ENCODE results near the gene TTC7B. TPM values are rescaled to one million over a fixed set of nuclear protein-coding genes. Genes with fewer than 3 reads are reported as not detected.
"Not testable (repeated sequence)": the region's sequence is repeated elsewhere in the genome, so short reads cannot be mapped to it uniquely, and the experiment has no call there.

The TTC7B gene
- polyA plus RNA-seq, 1 donor = 43.7 TPM

GRCh38 chr14:90541076-90541634 lies 275.1 kb downstream of the TTC7B start:
- no peak for DNase-seq

DNA sequence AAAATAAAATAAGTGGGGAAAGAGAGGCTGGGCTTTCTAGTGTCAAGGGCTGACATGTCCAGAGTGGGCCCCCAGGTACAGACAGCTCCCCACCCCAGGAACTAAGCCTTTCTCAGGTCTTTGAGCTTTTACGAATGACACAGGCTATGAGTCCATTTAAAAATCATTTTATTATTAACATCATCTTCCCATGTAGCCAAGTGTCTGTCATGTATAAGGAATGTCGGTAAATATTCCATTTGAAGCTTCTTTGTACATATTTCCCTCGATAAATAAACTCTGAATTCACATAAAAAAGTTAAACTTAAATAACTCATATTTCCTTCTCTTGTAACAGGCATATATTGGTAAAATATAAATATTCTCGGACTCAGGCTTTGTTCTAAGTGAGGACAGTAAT lies 275.8 kb downstream of the TTC7B start:
- no peak for DNase-seq

GRCh38 chr14:90539996-90540395 lies 276.2 kb downstream of the TTC7B start:
- no peak for DNase-seq

- DNase-seq = no peak
Measured at GRCh38 chr14:90539496-90539775, 276.8 kb downstream of the TTC7B start.

DNA sequence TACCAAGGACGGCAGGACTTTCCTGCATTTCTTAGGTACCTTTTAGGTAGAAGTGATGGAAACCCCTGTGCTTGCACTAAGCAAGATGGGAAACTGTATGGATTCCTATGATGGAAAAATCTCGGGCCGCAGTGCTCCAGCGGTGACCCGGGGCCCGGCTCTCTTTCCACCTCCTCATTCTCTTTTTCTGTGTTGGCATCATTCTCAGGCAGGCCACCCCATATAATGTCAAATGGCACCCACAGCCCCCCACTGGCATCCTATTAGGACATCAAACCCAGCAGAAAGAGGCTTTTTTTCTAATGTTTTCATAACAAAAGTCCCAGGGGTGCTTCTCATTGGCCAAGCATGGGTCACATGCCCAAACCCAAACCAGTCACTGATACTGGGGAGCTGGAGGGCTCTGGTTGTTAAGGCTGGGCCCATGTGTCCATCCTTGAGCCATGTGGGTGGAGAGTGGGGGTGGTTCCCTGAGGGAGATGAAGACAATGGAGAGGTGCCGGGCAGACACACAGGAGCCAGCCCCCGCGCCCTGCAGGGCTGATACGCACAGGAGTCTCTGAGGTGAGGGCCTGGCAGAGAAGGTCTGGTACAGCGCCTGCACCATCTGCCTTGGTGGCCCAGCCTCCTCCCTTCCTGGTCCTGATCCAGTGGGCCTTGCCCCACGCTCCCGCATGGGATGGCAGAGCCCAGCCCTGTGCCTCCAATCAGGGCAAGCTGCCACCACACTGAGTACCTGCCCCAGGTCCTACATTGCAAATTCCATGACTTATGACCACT lies 277.3 kb downstream of the TTC7B start:
- no peak for DNase-seq

DNA sequence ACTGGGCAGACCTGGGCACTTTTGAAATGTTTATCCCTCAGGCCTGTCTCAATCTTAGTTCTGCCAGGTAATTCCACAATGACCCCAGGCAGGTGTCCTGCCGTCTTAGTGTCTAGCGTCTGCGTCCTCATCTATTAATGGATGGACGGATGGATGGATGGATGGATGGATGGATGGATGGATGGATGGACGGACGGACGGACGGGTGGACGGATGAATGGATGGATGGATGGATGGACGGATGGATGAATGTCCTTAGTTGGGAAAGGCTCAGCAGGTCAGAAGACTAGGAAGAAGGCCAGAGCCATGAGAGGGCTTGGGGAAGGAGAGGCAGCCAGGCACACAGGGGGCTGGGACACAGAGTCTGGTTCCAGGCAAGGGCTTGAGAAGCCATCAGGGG lies 278.1 kb downstream of the TTC7B start:
- no peak for DNase-seq

GRCh38 chr14:90536511-90537191 lies 279.6 kb downstream of the TTC7B start:
- no peak for DNase-seq

GRCh38 chr14:90536092-90536491 lies 280.1 kb downstream of the TTC7B start:
- peak; percentile 26 for DNase-seq

DNA sequence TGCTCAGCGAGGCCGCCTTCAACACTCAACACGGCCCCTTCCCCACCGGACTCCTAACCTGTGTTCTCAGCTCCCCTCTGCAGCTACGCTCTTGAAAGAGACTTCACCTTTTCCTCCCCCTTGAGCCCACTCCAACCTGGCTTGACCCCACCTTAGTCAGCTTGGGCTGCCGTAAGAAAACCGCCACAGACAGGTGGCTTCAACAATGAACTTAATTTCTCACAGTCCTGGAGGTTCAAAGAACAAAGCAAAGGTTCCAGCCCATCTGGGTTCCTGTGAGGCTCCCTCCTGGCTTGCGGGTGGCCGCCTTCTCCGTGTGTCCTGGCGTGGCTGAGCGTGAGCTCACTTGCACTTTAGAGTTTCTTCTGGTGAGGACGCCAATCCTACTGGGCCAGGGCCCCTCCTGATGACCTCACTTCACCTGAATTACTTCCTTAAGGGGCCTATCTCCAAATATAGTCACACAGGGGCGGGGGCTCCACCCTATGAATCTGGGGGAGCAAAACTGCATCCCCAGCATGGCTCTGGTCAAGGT lies 280.6 kb downstream of the TTC7B start:
- DNase-seq = no peak

GRCh38 chr14:90534838-90535555 lies 281.2 kb downstream of the TTC7B start:
- DNase-seq = no peak

GRCh38 chr14:90534091-90534837 lies 282.0 kb downstream of the TTC7B start:
- no peak for DNase-seq

GRCh38 chr14:90533591-90534021 lies 282.6 kb downstream of the TTC7B start:
- no peak for DNase-seq

DNA sequence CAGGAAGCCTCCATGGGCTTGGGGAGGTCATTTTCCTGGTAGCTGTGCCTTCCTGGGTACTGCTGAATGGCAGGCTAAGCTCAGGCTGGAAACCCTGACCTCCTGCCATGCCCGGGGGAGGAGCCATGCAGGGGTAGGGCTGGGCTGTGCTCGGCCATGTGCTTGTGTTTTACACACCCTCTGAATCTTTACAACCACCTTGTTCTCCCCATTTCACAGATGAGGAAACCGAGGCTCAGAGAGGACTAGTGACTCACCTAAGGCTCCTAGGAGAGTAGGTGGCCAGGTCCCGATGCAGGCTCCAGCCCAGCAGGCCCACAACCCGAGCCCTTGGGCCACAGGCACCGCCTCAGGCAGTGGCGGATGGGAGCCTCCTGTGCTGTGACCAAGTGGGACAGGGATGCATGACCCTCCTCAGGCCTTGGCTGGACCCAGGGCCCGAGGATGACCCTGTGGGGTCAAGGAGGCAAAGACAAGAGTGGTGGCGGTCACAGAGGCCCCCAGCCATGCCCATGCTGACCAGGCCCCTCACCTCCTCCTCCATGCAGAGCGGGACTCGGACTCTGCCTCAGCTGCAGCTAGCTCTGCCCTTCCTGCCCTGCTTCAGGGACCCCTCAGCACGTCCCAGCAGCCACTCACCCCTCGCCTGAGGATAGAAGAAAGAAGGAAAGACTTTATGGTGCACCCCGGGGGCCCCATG lies 283.3 kb downstream of the TTC7B start:
- DNase-seq = no peak

GRCh38 chr14:90531497-90531896 lies 284.7 kb downstream of the TTC7B start:
- DNase-seq = no peak

DNA sequence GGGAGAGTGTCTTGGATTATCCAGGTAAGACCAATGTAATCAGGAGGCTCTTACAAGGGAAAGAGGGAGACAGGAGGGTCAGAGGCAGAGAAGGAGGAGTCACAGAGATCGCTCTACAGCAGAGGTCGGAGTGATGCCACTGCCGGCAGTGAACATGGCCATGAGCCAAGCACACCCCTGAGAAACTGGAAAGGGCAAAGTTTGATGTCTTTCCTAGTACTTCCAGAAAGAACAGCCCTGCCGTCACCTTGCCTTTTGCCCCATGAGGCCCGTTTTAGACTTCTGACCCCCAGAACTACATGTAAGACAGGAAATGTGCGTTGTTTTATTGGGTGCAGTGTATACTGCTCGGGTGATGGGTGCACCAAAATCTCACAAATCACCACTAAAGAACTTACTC lies 285.7 kb downstream of the TTC7B start:
- DNase-seq = no peak

DNA sequence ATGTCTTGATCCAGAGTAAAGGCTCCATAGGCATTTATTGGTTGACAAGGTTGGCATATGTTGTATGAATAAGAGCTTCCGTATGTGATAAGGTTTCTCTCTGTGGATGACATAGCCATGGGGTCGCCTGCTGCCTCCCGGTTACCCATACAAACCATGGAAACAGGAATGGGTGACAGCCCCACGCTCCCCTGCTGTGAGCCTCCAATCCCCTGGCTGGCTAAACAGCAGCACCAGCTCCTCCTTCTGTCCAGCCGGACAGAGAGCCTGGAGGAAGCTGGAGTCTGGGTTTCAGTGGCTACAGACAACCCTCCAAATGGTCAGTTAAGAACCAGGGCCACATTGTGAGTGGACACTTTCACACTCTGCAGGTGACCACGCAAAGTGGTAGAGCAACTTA lies 288.3 kb downstream of the TTC7B start:
- DNase-seq = no peak

DNA sequence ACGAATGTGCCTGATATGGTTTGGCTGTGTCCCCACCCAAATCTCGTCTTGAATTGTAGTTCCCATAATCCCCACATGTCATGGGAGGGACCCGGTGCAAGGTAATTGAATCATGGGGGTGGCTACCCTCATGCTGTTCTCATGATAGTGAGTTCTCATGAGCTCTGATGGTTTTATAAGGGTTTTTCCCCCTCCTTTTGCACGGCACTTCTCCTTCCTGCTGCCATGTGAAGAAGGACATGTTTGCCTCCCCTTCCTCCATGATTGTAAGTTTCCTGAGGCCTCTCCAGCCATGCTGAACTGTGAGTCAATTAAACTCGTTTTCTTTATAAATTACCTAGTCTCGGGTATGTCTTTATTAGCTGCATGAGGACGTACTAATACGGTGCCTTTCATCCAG lies 289.7 kb downstream of the TTC7B start:
- DNase-seq = not testable (repeated sequence)

DNA sequence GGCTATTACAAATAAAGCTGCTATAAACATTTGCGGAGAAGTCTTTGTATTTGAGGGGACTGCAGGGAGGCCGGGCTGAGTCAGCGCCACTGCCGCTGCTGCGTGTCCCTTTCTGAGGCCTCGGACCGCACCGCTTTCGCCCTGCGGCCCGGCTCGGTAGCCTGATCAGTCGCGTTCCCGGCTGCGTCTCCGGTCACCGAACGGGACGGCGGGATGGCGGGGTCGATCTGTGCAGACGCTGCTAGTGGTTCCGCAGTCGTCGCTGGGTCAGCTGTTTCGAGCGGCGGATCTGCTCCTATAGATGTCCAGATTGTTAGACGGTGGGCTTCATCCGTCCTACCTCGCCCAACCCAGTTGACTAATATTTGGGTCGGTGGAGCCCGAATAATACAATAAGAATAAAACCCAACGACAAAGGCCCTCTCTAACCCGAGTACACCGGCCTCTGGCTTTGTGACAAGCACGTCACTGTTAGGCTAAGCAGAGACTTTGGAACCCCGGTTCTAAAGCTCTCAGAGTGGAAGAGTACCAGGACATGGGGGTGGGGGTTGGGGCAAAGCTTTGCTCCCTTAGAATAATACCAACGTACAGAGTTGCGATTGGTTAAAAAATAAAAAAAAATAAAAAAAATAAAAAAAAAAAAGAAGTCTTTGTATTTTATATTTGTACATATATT lies 290.7 kb downstream of the TTC7B start:
- not testable (repeated sequence) for DNase-seq

- no peak for DNase-seq
Measured at GRCh38 chr14:90523961-90524875, 292.0 kb downstream of the TTC7B start.

DNA sequence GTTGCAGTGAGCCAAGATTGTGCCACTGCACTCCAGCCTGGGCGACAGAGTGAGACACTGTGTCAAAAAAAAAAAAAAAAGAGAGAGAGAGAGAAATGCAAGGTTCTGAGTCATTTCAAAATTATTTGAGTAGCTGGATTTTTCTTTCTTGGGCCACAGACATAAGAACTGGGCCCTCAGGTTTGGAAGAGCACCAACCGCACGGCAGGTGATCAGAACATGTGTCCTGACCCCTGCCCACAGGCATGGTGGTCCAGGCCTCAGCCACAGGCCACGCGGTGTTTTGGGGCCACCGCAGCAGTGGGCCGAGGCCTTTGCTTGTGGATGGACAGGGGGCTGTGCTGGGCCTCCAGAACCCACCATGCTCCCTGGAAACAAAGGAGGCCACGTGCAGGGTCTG lies 292.7 kb downstream of the TTC7B start:
- no peak for DNase-seq
